ENCODE results near the gene MAMDC2. TPM values are rescaled to one million over a fixed set of nuclear protein-coding genes. Genes with fewer than 3 reads are reported as not detected.

The MAMDC2 gene
- total RNA-seq, 1 experiment from 2014 or later = 2.7 TPM

GRCh38 chr9:70054521-70054920 lies 10.9 kb downstream of the MAMDC2 start:
- H3F3A ChIP-seq (ENCODE audit: insufficient read depth, low read depth) = peaks cover 32% of the 10 kb centered on the region
- ChIA-PET POLR2A (ENCODE audit: unreplicated experiment) (interaction anchor here (0.6 to 0.7 kb wide), 5 partner anchors 24 to 203 kb away, joined by 3 to 10 read pairs (median 4); no protein-coding TSS in a partner anchor), CTCF (interaction anchor here (0.5 to 1.5 kb wide), 5 partner anchors 39 to 205 kb away, joined by 3 to 6 read pairs (median 4); no protein-coding TSS in a partner anchor)
- no peaks in the 10 kb centered on the region for H3K79me2 ChIP-seq (ENCODE audit: low read depth)
- H3K36me3 ChIP-seq (ENCODE audit: low read depth) = no peaks in the 10 kb centered on the region
- no peak for TF ChIP-seq EZH2 (IDR thresholded peaks at IDR 0.05; ENCODE audit: low read depth)
- TF ChIP-seq CTCF (conservative IDR thresholded peaks at IDR 0.05) = no peak
- no peaks in the 10 kb centered on the region for H3K27me3 ChIP-seq (ENCODE audit: insufficient read depth, low read depth)
- peak overlapping the region; percentile 76 for H3K27ac ChIP-seq
- H3K4me3 ChIP-seq = peak overlapping the region; percentile 17; the same call in 1 of the 2 replicates
- no peaks in the 10 kb centered on the region for H3K9me3 ChIP-seq (ENCODE audit: insufficient read depth, low read depth)
- peaks cover 44% of the 10 kb centered on the region for H3K4me1 ChIP-seq (replicated peaks; ENCODE audit: insufficient read depth)
- no TSS peak for BruUV-seq (replicated peaks)
- intact Hi-C loops (cut with micrococcal nuclease; ENCODE audit: unreplicated experiment) = loop anchor here (1.0 to 5.0 kb wide), 4 partner anchors 38 to 364 kb away; no protein-coding TSS in a partner anchor
- H4K20me1 ChIP-seq (ENCODE audit: insufficient read depth) = no peaks in the 10 kb centered on the region
- no peak overlapping the region for H2AFZ ChIP-seq
- peak overlapping the region; percentile 69 for H3K4me2 ChIP-seq
- DNase-seq = peak in 1 of 2 experiments; percentile 71
- no peaks in the 10 kb centered on the region for H3K9me2 ChIP-seq (ENCODE audit: insufficient read depth)

GRCh38 chr9:70055406-70056210 lies 12.0 kb downstream of the MAMDC2 start:
- H3K36me3 ChIP-seq (ENCODE audit: low read depth) = no peaks in the 10 kb centered on the region
- H3K4me1 ChIP-seq (replicated peaks; ENCODE audit: insufficient read depth) = peaks cover 37% of the 10 kb centered on the region
- no peaks in the 10 kb centered on the region for H3K9me2 ChIP-seq (ENCODE audit: insufficient read depth)
- H3F3A ChIP-seq (ENCODE audit: insufficient read depth, low read depth) = peaks cover 32% of the 10 kb centered on the region
- no peaks in the 10 kb centered on the region for H4K20me1 ChIP-seq (ENCODE audit: insufficient read depth)
- BruUV-seq (replicated peaks) = no TSS peak
- intact Hi-C loops (cut with micrococcal nuclease; ENCODE audit: unreplicated experiment) = loop anchor here (2.0 kb wide), 1 partner anchor 83 kb away; no protein-coding TSS in a partner anchor
- H3K9me3 ChIP-seq (ENCODE audit: insufficient read depth, low read depth) = no peaks in the 10 kb centered on the region
- H3K4me3 ChIP-seq = no peak overlapping the region
- no peaks in the 10 kb centered on the region for H3K79me2 ChIP-seq (ENCODE audit: low read depth)
- no peaks in the 10 kb centered on the region for H3K27me3 ChIP-seq (ENCODE audit: insufficient read depth, low read depth)
- ChIA-PET CTCF (no interaction called here), POLR2A (ENCODE audit: unreplicated experiment) (no interaction called here)
- DNase-seq = no peak
- H3K27ac ChIP-seq = no peak overlapping the region
- H3K4me2 ChIP-seq = peak overlapping the region; percentile 69; the same call in 1 of the 2 replicates
- no peak overlapping the region for H2AFZ ChIP-seq
- TF ChIP-seq CTCF (conservative IDR thresholded peaks at IDR 0.05) (no peak), EZH2 (IDR thresholded peaks at IDR 0.05; ENCODE audit: low read depth) (no peak)

GRCh38 chr9:70056211-70056944 lies 12.7 kb downstream of the MAMDC2 start:
- no peak for DNase-seq
- no peak overlapping the region for H3K4me2 ChIP-seq
- intact Hi-C loops (cut with micrococcal nuclease; ENCODE audit: unreplicated experiment) = no loop called here
- H3K79me2 ChIP-seq (ENCODE audit: low read depth) = no peaks in the 10 kb centered on the region
- no peak overlapping the region for H3K27ac ChIP-seq
- POLR2A ChIA-PET (ENCODE audit: unreplicated experiment) = no interaction called here
- no peak overlapping the region for H2AFZ ChIP-seq
- BruUV-seq (replicated peaks) = no TSS peak
- no peaks in the 10 kb centered on the region for H3K9me3 ChIP-seq (ENCODE audit: insufficient read depth, low read depth)
- H3F3A ChIP-seq (ENCODE audit: insufficient read depth, low read depth) = peaks cover 32% of the 10 kb centered on the region
- no peaks in the 10 kb centered on the region for H4K20me1 ChIP-seq (ENCODE audit: insufficient read depth)
- CTCF ChIA-PET = no interaction called here
- H3K4me3 ChIP-seq = no peak overlapping the region
- H3K36me3 ChIP-seq (ENCODE audit: low read depth) = no peaks in the 10 kb centered on the region
- H3K4me1 ChIP-seq (replicated peaks; ENCODE audit: insufficient read depth) = peaks cover 37% of the 10 kb centered on the region
- TF ChIP-seq CTCF (conservative IDR thresholded peaks at IDR 0.05) = no peak
- TF ChIP-seq EZH2 (IDR thresholded peaks at IDR 0.05; ENCODE audit: low read depth) = no peak
- H3K27me3 ChIP-seq (ENCODE audit: insufficient read depth, low read depth) = no peaks in the 10 kb centered on the region
- H3K9me2 ChIP-seq (ENCODE audit: insufficient read depth) = no peaks in the 10 kb centered on the region

Measured in PC-9 (cell line).